Activated T-cell treated with anti-CD3 and anti-CD28 coated beads, Interleukin-2, amount 50 U/mL, for 4 hours (primary cell): ENCODE results near the gene DNAH8. TPM values are rescaled to one million over a fixed set of nuclear protein-coding genes. Genes with fewer than 3 reads are reported as not detected.

Experiments
- ATAC-seq, 2 donors: fragments of 200-7000 bp; cut with Tn5 transposase; one replicate each; pipeline ENCODE4 v1.10.0; 2021
- DNase-seq: peaks from one replicate; pipeline ENCODE4 v3.0.0-alpha.2; 2020
- H3K27me3 Mint-ChIP-seq: one replicate; pipeline ENCODE4 v1.8.0; 2021; ENCODE audit warnings: low read depth, mixed read lengths
- H3K36me3 Mint-ChIP-seq: one replicate; pipeline ENCODE4 v1.8.0; 2022; ENCODE audit warnings: mixed read lengths; ENCODE audit not compliant: insufficient read depth
- H3K4me1 Mint-ChIP-seq: one replicate; pipeline ENCODE4 v1.8.0; 2021; ENCODE audit warnings: low read depth, mixed read lengths
- H3K4me3 Mint-ChIP-seq: one replicate; pipeline ENCODE4 v1.8.0; 2021; ENCODE audit warnings: mild to moderate bottlenecking, moderate library complexity, mixed read lengths
- H3K9me3 Mint-ChIP-seq: one replicate; pipeline ENCODE4 v1.8.0; 2021; ENCODE audit warnings: mixed read lengths
- total RNA-seq, 3 donors: library from RNA; stranded (reverse); gene quantifications; one replicate each; pipeline ENCODE4 v1.2.1, GENCODE V29; 2021

Gene DNAH8
- total RNA-seq, 3 donors from 2014 or later: 0.11 to 0.22 (median 0.13) TPM

- H3K4me3 Mint-ChIP-seq: no peak overlapping the region
- no peaks in the 10 kb centered on the region for H3K4me1 Mint-ChIP-seq
- DNase-seq: no peak
- H3K36me3 Mint-ChIP-seq: no peaks in the 10 kb centered on the region
- H3K27me3 Mint-ChIP-seq: peaks cover 4% of the 10 kb centered on the region
- ATAC-seq: no peak
- no peaks in the 10 kb centered on the region for H3K9me3 Mint-ChIP-seq
Measured at GRCh38 chr6:39061588-39061987, 346.5 kb downstream of the DNAH8 start.

GRCh38 chr6:39062014-39062740, 347.1 kb downstream of the DNAH8 start:
- no peaks in the 10 kb centered on the region for H3K9me3 Mint-ChIP-seq
- H3K4me1 Mint-ChIP-seq: no peaks in the 10 kb centered on the region
- peaks cover 4% of the 10 kb centered on the region for H3K27me3 Mint-ChIP-seq
- ATAC-seq (no peak), DNase-seq (no peak)
- no peak overlapping the region for H3K4me3 Mint-ChIP-seq
- H3K36me3 Mint-ChIP-seq: no peaks in the 10 kb centered on the region

DNA sequence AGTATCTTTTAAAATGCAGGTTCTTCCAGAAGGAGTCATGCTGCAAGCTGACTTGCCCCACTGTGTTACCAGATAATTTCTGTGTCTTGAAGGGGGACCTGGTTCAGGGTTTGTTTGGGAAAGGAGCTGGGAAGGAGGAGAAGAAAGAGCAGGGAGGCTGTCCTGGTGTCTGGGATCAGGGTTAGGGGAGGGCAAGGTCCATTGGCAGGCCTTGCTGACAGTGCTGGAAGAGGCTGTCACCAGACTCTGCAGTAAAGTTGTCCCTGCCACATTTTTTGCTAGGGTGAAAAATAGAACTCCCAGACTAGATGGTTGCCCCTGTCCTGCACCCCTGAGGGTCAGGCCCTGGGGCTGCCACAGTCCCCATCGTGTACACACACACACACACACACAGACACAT, 348.4 kb downstream of the DNAH8 start:
- ATAC-seq (no peak), DNase-seq (no peak)
- Mint-ChIP-seq H3K9me3 (no peaks in the 10 kb centered on the region), H3K4me1 (no peaks in the 10 kb centered on the region), H3K27me3 (peaks cover 4% of the 10 kb centered on the region), H3K36me3 (no peaks in the 10 kb centered on the region), H3K4me3 (no peak overlapping the region)

DNA sequence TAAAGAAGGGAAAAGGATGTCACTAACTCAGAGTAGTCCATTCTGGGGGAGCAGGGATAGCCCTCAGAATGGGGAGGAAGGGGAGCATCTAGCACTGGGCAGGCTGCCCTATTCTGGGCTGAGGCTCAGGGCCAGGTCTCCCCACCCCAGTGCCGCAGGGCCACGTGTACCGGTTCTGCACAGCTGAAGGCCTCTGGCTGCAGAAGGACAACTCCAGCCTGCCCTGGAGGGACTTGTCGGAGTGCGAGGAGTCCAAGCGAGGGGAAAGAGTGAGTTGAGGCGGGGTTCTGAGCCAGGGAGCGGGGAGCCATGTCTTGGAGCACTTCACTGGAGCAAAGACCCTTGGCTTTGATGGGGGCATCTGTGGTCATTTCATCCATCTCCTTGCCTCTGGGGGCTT, 350.4 kb downstream of the DNAH8 start:
- Mint-ChIP-seq H3K4me1 (no peaks in the 10 kb centered on the region), H3K9me3 (no peaks in the 10 kb centered on the region), H3K4me3 (no peak overlapping the region), H3K27me3 (peaks cover 2% of the 10 kb centered on the region), H3K36me3 (no peaks in the 10 kb centered on the region)
- ATAC-seq: no peak
- no peak for DNase-seq

- DNase-seq: no peak
- Mint-ChIP-seq H3K4me3 (no peak overlapping the region), H3K27me3 (peaks cover 2% of the 10 kb centered on the region), H3K9me3 (no peaks in the 10 kb centered on the region), H3K36me3 (no peaks in the 10 kb centered on the region), H3K4me1 (no peaks in the 10 kb centered on the region)
- no peak for ATAC-seq
Measured at GRCh38 chr6:39068391-39068790, 353.3 kb downstream of the DNAH8 start.

- Mint-ChIP-seq H3K4me3 (no peak overlapping the region), H3K27me3 (peaks cover 2% of the 10 kb centered on the region), H3K9me3 (no peaks in the 10 kb centered on the region), H3K4me1 (no peaks in the 10 kb centered on the region), H3K36me3 (no peaks in the 10 kb centered on the region)
- DNase-seq (no peak), ATAC-seq (no peak)
Measured at GRCh38 chr6:39072830-39073229, 357.7 kb downstream of the DNAH8 start.

- Mint-ChIP-seq H3K4me3 (no peak overlapping the region), H3K4me1 (no peaks in the 10 kb centered on the region), H3K27me3 (peaks cover 2% of the 10 kb centered on the region), H3K9me3 (no peaks in the 10 kb centered on the region), H3K36me3 (no peaks in the 10 kb centered on the region)
- ATAC-seq (no peak), DNase-seq (no peak)
Measured at GRCh38 chr6:39073471-39074355, 358.6 kb downstream of the DNAH8 start.

DNA sequence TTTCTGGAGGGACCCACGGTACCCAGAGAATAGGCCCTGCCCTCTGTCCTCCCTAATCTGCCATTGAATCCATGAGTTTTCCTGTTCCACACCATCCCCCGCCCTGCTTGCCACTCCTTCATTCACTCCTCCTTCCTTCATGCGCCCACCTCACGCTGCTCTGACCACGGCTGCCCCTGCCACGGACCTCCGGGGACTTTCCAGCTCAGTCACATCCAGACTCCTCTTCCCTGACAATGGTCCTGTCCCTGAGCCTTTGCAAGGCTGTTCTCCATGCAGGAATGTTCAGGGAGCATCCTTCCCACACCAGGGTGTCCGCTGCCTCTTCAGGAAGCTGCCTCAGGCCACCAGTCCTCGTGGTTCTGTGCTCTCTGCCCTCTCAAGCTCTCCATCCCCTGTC, 359.4 kb downstream of the DNAH8 start:
- Mint-ChIP-seq H3K4me3 (no peak overlapping the region), H3K9me3 (no peaks in the 10 kb centered on the region), H3K27me3 (peaks cover 2% of the 10 kb centered on the region), H3K4me1 (no peaks in the 10 kb centered on the region), H3K36me3 (no peaks in the 10 kb centered on the region)
- ATAC-seq: no peak
- DNase-seq: no peak

GRCh38 chr6:39075010-39075686, 360.0 kb downstream of the DNAH8 start:
- H3K27me3 Mint-ChIP-seq: peaks cover 2% of the 10 kb centered on the region
- H3K4me3 Mint-ChIP-seq: no peak overlapping the region
- no peaks in the 10 kb centered on the region for H3K9me3 Mint-ChIP-seq
- no peak for DNase-seq
- no peaks in the 10 kb centered on the region for H3K4me1 Mint-ChIP-seq
- H3K36me3 Mint-ChIP-seq: no peaks in the 10 kb centered on the region
- no peak for ATAC-seq

- no peak overlapping the region for H3K4me3 Mint-ChIP-seq
- no peaks in the 10 kb centered on the region for H3K4me1 Mint-ChIP-seq
- H3K9me3 Mint-ChIP-seq: no peaks in the 10 kb centered on the region
- DNase-seq (no peak), ATAC-seq (no peak)
- no peaks in the 10 kb centered on the region for H3K36me3 Mint-ChIP-seq
- H3K27me3 Mint-ChIP-seq: peaks cover 2% of the 10 kb centered on the region
Measured at GRCh38 chr6:39075807-39076622, 360.9 kb downstream of the DNAH8 start.

DNA sequence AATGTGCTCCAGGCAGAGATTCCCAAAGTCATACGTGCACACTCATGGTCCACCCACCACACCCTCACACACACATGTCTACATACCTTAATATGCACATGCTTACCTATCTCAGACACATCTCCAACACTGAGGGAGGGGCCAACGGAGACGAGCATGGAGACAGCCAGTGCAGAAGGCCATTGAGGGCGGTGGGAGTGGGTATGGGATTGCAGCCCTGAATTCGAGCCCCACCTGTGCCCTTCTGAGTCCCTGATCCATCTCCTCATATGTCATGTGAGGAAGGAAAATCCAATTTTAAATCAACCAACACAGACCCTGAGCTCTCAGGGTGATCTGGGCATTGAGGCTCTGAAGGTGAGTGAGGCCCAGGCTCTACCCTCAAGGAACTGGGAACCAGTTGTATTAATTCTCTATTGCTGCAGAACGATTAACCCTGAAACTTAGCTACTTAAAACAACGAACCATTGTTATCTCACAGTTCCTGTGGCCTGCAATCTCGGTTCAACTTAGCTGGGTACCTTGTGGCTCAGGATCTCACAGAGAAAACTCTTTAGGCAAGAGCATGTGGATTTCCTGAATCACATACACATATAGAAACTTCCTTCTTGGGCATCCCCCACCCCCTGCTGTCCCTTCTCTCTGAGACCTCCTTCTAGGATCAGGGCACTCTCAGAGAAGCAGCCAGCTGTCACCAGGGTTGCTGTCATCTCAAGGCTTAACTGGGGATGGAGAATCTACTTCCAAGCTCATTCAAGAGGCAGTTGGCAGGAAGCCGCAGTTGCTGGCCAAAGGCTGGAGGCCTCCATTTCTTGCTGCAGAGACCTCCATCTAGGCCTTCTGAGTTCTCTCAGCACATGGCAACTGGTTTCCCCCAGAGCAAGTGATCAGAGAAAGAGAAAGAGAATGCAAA, 361.8 kb downstream of the DNAH8 start:
- Mint-ChIP-seq H3K36me3 (no peaks in the 10 kb centered on the region), H3K27me3 (no peaks in the 10 kb centered on the region), H3K4me1 (no peaks in the 10 kb centered on the region), H3K9me3 (no peaks in the 10 kb centered on the region), H3K4me3 (no peak overlapping the region)
- no peak for DNase-seq
- ATAC-seq: no peak

GRCh38 chr6:39077882-39078594, 362.9 kb downstream of the DNAH8 start:
- DNase-seq: no peak
- Mint-ChIP-seq H3K9me3 (no peaks in the 10 kb centered on the region), H3K36me3 (no peaks in the 10 kb centered on the region), H3K27me3 (no peaks in the 10 kb centered on the region), H3K4me1 (no peaks in the 10 kb centered on the region), H3K4me3 (no peak overlapping the region)
- ATAC-seq: no peak

DNA sequence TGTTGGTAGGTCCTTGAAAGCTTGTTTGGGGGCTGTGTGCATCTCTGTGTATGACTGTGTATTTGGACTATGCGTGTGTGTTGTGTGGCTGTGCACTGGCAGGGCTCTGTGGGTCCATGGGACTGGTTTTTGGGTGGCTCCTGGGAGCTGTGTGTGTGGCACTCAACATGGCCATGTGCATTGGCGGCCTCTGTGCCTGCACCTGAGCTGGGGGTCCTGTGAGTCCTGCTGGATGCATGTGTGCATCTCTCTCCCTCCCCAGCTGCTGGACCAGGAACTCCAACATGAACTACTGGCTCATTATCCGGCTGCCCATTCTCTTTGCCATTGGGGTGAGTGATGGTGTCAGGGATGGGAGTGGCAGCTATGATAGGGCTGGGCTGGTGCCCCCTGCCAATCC, 363.6 kb downstream of the DNAH8 start:
- no peaks in the 10 kb centered on the region for H3K36me3 Mint-ChIP-seq
- peaks cover 3% of the 10 kb centered on the region for H3K27me3 Mint-ChIP-seq
- no peaks in the 10 kb centered on the region for H3K4me1 Mint-ChIP-seq
- DNase-seq (no peak), ATAC-seq (no peak)
- H3K9me3 Mint-ChIP-seq: no peaks in the 10 kb centered on the region
- H3K4me3 Mint-ChIP-seq: no peak overlapping the region
